HFFc6 (cell line): Measurements from ENCODE around the gene CASP1. TPM values are rescaled to one million over a fixed set of nuclear protein-coding genes. Genes with fewer than 3 reads are reported as not detected.
"Not testable (repeated sequence)": the region's sequence is repeated elsewhere in the genome, so short reads cannot be mapped to it uniquely, and the experiment has no call there.

Source experiments
- DNase-seq: peaks from one replicate; pipeline ENCODE4 v3.0.0-alpha.2; 2018
- H3K27ac Mint-ChIP-seq: 2 replicates; pipeline ENCODE4 v1.8.0; 2020; ENCODE audit warnings: mild to moderate bottlenecking, mixed read lengths
- H3K27me3 Mint-ChIP-seq: 2 replicates; pipeline ENCODE4 v1.8.0; 2021; ENCODE audit warnings: mild to moderate bottlenecking, moderate library complexity, mixed read lengths; ENCODE audit not compliant: insufficient read depth
- H3K36me3 Mint-ChIP-seq: 2 replicates; pipeline ENCODE4 v1.8.0; 2021; ENCODE audit warnings: low read depth, mixed read lengths
- H3K4me1 Mint-ChIP-seq: 2 replicates; pipeline ENCODE4 v1.8.0; 2020; ENCODE audit warnings: low read depth, mixed read lengths
- H3K4me3 Mint-ChIP-seq: 2 replicates; pipeline ENCODE4 v1.8.0; 2020; ENCODE audit warnings: mild to moderate bottlenecking, moderate library complexity, mixed read lengths
- H3K9me3 Mint-ChIP-seq: 2 replicates; pipeline ENCODE4 v1.8.0; 2020; ENCODE audit warnings: mild to moderate bottlenecking, mixed read lengths
- CTCF ChIP-seq: fragments of 200-600 bp; sonication (generic); IDR thresholded peaks from 2 replicates; pipeline ENCODE4 v1.5.0; 2021; ENCODE audit warnings: antibody characterized with exemption, mild to moderate bottlenecking
- long read RNA-seq: library from polyadenylated mRNA; unstranded; transcript quantifications from one replicate; pipeline ENCODE4 v2.0.0, GENCODE V29; 2019
- total RNA-seq, 6 experiments: library from RNA; stranded (reverse); fragmentation: NEBNext Ultra II Directional; extraction: Animal tissue kit (Norgen Biotek cat#: 25700); gene quantifications; 2 replicates in 1 of 6; 3 replicates in 5 of 6; pipeline ENCODE4 v1.2.3, GENCODE V29; 2021

CASP1 gene
- 10 to 100 TPM; 13.1 to 23.6 (median 21.1) TPM for total RNA-seq
- long read RNA-seq, transcript CASP1-202 (10 exons, 1,477 nt) = major isoform, 9 of 18 reads
- long read RNA-seq, partial matches to known transcripts = 1 of 18 reads
- long read RNA-seq, other reads (novel, unspliced or antisense) = 5 of 18 reads

DNA sequence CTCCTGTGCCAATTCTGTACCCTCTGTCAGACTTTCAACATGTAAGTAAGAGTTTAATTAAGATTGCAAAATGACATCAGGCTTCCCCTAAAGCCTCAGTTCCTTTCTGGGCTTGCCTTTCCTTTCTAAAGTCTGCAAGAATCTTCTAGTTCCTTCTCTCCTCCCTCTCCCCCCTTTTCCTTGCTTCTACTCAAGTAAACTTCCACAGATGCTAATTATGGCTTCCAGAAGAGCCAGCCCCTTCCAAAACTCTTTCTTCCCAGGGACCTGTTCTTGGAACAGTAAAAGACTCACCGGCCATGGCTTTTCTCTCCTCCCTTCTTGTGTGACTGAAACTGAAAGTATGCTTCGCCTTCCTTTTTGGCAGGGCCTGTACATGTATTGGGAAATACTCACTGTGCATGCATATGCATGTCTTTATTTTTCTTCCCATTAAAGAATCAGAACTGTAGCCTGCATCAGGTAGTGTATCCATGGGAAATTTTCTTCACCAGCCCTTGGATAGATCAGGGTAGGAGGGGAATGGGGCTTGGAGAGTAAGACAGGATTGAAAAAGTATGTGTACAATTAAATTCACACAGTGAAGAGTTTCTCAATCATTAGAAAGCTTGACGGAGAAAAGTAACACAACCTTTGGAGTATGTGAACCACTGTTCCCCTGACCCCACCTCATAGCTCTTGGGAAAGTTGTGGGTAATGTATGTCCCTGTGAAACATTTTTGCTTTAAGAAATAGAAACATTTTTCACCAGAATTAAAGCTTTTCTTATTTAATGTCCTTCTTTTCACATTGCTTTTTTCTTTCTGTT lies at the start of gene CASP1:
Gene CASP1 (minus strand): TSS at position 332 of the 808 bp plus-strand sequence. CDS start 31 bp downstream, at position 301.
- H3K4me1 Mint-ChIP-seq = peaks cover 40% of the 10 kb centered on the region
- peaks cover 2% of the 10 kb centered on the region; the same call in 1 of the 2 replicates for H3K36me3 Mint-ChIP-seq
- TF ChIP-seq CTCF = no peak
- peaks cover 5% of the 10 kb centered on the region; the same call in 1 of the 2 replicates for H3K9me3 Mint-ChIP-seq
- peak; percentile 75 for DNase-seq
- H3K4me3 Mint-ChIP-seq = peak within 1 kb of the TSS; percentile 90
- peak within 1 kb of the TSS; percentile 93 for H3K27ac Mint-ChIP-seq
- peaks cover 2% of the 10 kb centered on the region; the same call in 1 of the 2 replicates for H3K27me3 Mint-ChIP-seq

GRCh38 chr11:105081412-105082150 lies 46.6 kb upstream of the CASP1 start:
- Mint-ChIP-seq H3K4me3 (no peak overlapping the region), H3K4me1 (peaks cover 18% of the 10 kb centered on the region), H3K9me3 (no peaks in the 10 kb centered on the region), H3K36me3 (no peaks in the 10 kb centered on the region), H3K27ac (no peak overlapping the region), H3K27me3 (peaks cover 4% of the 10 kb centered on the region; the same call in 1 of the 2 replicates)
- no peak for DNase-seq
- no peak for TF ChIP-seq CTCF

DNA sequence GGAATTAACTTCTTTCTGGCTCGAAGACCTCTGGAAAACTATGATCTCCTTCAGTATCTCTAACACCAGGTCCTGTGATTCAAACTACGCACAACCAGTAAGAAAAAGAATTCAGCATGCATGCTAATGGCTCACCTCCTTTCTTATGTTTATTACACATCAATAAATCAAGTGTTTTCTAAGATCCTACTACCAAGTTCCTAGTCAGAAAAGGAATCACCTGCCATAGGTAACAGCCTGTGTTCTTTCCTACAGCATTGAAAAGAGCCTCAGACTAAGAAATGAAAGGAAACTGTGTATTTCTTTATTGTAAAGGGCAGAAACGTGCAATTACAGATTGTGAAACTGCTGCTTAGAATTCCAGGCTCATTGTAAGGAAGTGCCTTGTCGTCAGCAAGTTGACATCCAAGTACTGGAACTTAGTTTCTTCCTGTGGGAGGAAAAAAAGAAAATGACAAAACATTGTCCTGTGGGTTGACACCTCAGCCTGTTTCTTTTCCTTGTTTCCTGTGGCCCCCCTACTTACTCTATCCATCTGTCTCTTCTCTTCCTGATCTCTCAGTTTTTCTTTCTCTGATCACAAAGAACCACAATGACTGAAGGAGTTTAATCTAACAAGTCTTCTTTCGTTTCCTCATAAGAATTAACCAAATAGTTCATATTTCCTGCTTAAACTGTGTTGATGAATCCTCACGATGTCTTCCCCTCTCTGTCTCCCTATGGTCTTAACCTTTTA lies 45.4 kb upstream of the CASP1 start:
- H3K36me3 Mint-ChIP-seq, H3K27me3 Mint-ChIP-seq, DNase-seq, H3K27ac Mint-ChIP-seq, H3K9me3 Mint-ChIP-seq: not testable (repeated sequence)
- Mint-ChIP-seq H3K4me1 (peaks cover 18% of the 10 kb centered on the region), H3K4me3 (peak overlapping the region; percentile 55)

DNA sequence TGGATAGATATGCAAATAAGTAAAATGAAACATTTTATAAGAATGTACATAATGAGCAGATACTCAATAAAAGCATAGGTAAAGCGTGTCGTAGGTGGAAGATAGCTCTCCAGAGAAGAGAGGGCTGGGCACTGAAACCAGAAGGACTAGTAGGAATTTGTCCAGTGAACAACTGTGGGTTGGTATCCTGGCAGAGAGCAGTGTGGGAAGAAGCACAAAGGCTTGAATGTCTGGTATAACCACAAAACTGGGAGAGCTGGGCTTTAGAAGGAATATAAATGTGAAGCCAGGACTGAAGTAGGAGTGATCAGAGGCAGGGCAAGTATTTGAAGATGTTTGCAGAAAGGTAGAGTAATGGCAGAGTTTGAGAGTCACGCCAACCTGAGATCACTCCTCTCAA lies 43.3 kb upstream of the CASP1 start:
- no peak overlapping the region for H3K27ac Mint-ChIP-seq
- no peaks in the 10 kb centered on the region for H3K9me3 Mint-ChIP-seq
- no peak overlapping the region for H3K4me3 Mint-ChIP-seq
- H3K36me3 Mint-ChIP-seq = no peaks in the 10 kb centered on the region
- DNase-seq = no peak
- H3K27me3 Mint-ChIP-seq = peaks cover 4% of the 10 kb centered on the region; the same call in 1 of the 2 replicates
- peaks cover 18% of the 10 kb centered on the region for H3K4me1 Mint-ChIP-seq
- no peak for TF ChIP-seq CTCF

GRCh38 chr11:105077141-105077790 lies 42.3 kb upstream of the CASP1 start:
- H3K4me1 Mint-ChIP-seq = peaks cover 18% of the 10 kb centered on the region
- H3K27me3 Mint-ChIP-seq, H3K9me3 Mint-ChIP-seq, H3K4me3 Mint-ChIP-seq, H3K27ac Mint-ChIP-seq, H3K36me3 Mint-ChIP-seq, DNase-seq: not testable (repeated sequence)

- H3K27ac Mint-ChIP-seq = no peak overlapping the region
- no peaks in the 10 kb centered on the region for H3K4me1 Mint-ChIP-seq
These were observed 39.2 kb upstream of the CASP1 start for GRCh38 chr11:105074166-105074530.

More at GRCh38 chr11:105074166-105074530, 39.2 kb upstream of the CASP1 start:
- Mint-ChIP-seq H3K9me3 (no peaks in the 10 kb centered on the region), H3K36me3 (no peaks in the 10 kb centered on the region), H3K27me3 (peaks cover 2% of the 10 kb centered on the region; the same call in 1 of the 2 replicates), H3K4me3 (no peak overlapping the region)
- no peak for DNase-seq
- TF ChIP-seq CTCF = no peak
